DND-41 (cell line): ENCODE data around the gene EDRF1.

Experiments
- CTCF ChIP-seq: IDR thresholded peaks from 2 replicates; pipeline ENCODE4 v1.5.1; 2012; ENCODE audit warnings: borderline replicate concordance, low read length, moderate library complexity, mild to moderate bottlenecking; ENCODE audit not compliant: poor library complexity, severe bottlenecking; ENCODE audit errors: extremely low read depth
- EZH2 ChIP-seq: IDR thresholded peaks from 3 replicates; pipeline ENCODE4 v1.6.1; 2012; ENCODE audit warnings: borderline replicate concordance, low read depth, mild to moderate bottlenecking, moderate library complexity, low read length, inconsistent platforms; ENCODE audit not compliant: severe bottlenecking

GRCh38 chr10:125679436-125679835 is 40.1 kb upstream of the EDRF1 start:
- TF ChIP-seq CTCF (no peak), EZH2 (no peak)
